ENCODE results near the gene MRPL3.

DNA sequence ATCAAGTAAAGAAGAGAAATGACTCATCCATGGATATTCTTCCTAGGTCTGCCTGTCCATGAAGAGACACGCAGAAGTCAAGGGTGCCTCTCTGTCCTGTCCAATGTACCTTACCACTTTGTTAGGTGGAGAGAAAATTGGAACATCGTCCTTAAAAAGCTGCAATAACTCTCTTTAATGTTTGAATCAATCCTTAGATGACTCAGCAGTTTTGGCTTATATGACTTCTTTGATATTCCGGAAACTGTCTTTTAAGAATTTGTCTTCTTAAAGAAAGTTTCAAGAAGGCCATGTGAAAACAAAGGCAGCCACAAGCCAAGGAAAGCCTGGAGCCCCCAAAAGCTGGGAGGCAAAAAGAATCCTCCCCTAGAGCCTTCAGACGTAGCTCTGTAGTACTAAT, 49.2 kb downstream of the MRPL3 start:
- no peak for TF ChIP-seq EZH2 (IDR thresholded peaks at IDR 0.05; ENCODE audit: insufficient read depth, poor library complexity, severe bottlenecking)
- TF ChIP-seq EZH2phosphoT487 (IDR thresholded peaks at IDR 0.05; ENCODE audit: insufficient read depth, low read depth) = no peak
